SU-DHL-6 (cell line): ENCODE data around the gene OR5B21.

Experiments
- H2AFZ ChIP-seq: fragments of 200-600 bp; sonication (generic); 2 replicates; pipeline ENCODE4 v1.6.1; 2014; ENCODE audit warnings: low read depth, mild to moderate bottlenecking, moderate library complexity, mixed read lengths, antibody characterized with exemption, low read length; ENCODE audit not compliant: severe bottlenecking
- H3F3A ChIP-seq: fragments of 200-600 bp; shearing (Covaris generic); 2 replicates; pipeline ENCODE4 v1.6.0; 2016; ENCODE audit warnings: antibody characterized with exemption, mild to moderate bottlenecking; ENCODE audit not compliant: insufficient read depth
- H3K27ac ChIP-seq: fragments of 200-600 bp; sonication (generic); 2 replicates; pipeline ENCODE4 v1.5.1; 2016; ENCODE audit warnings: low read depth, mild to moderate bottlenecking, low read length, moderate library complexity, mixed read lengths
- H3K27me3 ChIP-seq: fragments of 200-600 bp; sonication (generic), shearing (Covaris generic); 2 replicates; pipeline ENCODE4 v1.6.0; 2014; ENCODE audit warnings: mild to moderate bottlenecking, low read length
- H3K36me3 ChIP-seq: fragments of 200-600 bp; sonication (generic); 2 replicates; pipeline ENCODE4 v1.6.1; 2014; ENCODE audit warnings: mild to moderate bottlenecking, low read length, mixed read lengths
- H3K4me2 ChIP-seq: fragments of 300-600, 200-600 bp; shearing (Covaris generic), sonication (generic); 2 replicates; pipeline ENCODE4 v1.6.0; 2014; ENCODE audit warnings: low read length, low read depth, mild to moderate bottlenecking; ENCODE audit not compliant: poor library complexity, severe bottlenecking
- H3K4me3 ChIP-seq: fragments of 200-600 bp; sonication (generic); 2 replicates; pipeline ENCODE4 v1.5.1; 2014; ENCODE audit warnings: antibody characterized with exemption, low read length, mild to moderate bottlenecking, mixed read lengths; ENCODE audit not compliant: insufficient read depth, poor library complexity, severe bottlenecking
- H3K79me2 ChIP-seq: fragments of 200-600 bp; sonication (generic); 2 replicates; pipeline ENCODE4 v1.6.1; 2014; ENCODE audit warnings: mild to moderate bottlenecking, low read length, moderate library complexity; ENCODE audit not compliant: insufficient read depth
- H3K9ac ChIP-seq: fragments of 200-600 bp; sonication (generic); 2 replicates; pipeline ENCODE4 v1.7.0; 2014; ENCODE audit warnings: mild to moderate bottlenecking, low read length
- H3K9me2 ChIP-seq: fragments of 200-600 bp; sonication (generic); replicated peaks from 2 replicates; pipeline ENCODE4 v1.6.1; 2014; ENCODE audit warnings: low read length; ENCODE audit not compliant: insufficient read depth
- H3K9me3 ChIP-seq: fragments of 200-600 bp; sonication (generic); 2 replicates; pipeline ENCODE4 v1.6.1; 2014; ENCODE audit warnings: low read length, mixed read lengths; ENCODE audit not compliant: insufficient read depth
- H4K20me1 ChIP-seq: fragments of 200-600 bp; sonication (generic); 2 replicates; pipeline ENCODE4 v1.6.1; 2014; ENCODE audit warnings: low read depth, mild to moderate bottlenecking, antibody characterized with exemption, low read length, moderate library complexity, mixed read lengths
- EZH2phosphoT487 ChIP-seq: fragments of 200-600 bp; sonication (generic), shearing (Covaris generic); conservative IDR thresholded peaks from 2 replicates; pipeline ENCODE4 v1.6.1; 2018; ENCODE audit warnings: mild to moderate bottlenecking, antibody characterized with exemption, low read length, moderate library complexity, mixed read lengths
- TF ChIP-seq, protein P1 (sequence below): fragments of 200-600 bp; sonication (generic); IDR thresholded peaks from one replicate; pipeline ENCODE4 v1.5.1; 2017; ENCODE audit warnings: antibody characterized with exemption, mild to moderate bottlenecking, low read length, moderate library complexity; ENCODE audit not compliant: insufficient read depth, poor library complexity, severe bottlenecking

OR5B21 gene

DNA sequence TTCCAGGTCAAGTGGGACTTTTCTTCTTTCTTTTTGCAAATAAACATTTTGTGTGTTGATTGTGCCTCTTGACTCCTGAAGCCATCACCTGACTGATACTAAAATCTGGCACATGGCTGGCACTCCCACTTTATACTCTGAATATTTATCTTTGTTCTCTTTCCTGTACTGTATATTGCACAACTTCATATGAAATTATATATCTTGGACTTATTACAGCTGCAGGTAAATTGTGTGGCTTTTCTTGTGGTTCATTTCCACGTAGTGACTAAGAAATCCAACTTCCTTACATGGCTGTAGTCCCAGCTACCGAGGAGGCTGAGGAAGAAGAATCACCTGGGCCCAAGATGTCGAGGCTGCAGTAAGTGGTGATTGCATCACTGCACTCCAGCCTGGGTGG lies 42.2 kb downstream of the OR5B21 start:
- Histone ChIP-seq H3K79me2 (no peaks in the 10 kb centered on the region), H3F3A (no peaks in the 10 kb centered on the region), H3K4me3 (no peak overlapping the region), H3K9ac (no peak overlapping the region), H3K27ac (no peak overlapping the region), H2AFZ (no peak overlapping the region), H3K4me2 (no peak overlapping the region), H3K9me2 (no peaks in the 10 kb centered on the region), H3K27me3 (no peaks in the 10 kb centered on the region), H4K20me1 (no peaks in the 10 kb centered on the region), H3K9me3 (no peaks in the 10 kb centered on the region), H3K36me3 (no peaks in the 10 kb centered on the region)
- TF ChIP-seq EZH2phosphoT487: no peak
- TF ChIP-seq, protein P1, sequence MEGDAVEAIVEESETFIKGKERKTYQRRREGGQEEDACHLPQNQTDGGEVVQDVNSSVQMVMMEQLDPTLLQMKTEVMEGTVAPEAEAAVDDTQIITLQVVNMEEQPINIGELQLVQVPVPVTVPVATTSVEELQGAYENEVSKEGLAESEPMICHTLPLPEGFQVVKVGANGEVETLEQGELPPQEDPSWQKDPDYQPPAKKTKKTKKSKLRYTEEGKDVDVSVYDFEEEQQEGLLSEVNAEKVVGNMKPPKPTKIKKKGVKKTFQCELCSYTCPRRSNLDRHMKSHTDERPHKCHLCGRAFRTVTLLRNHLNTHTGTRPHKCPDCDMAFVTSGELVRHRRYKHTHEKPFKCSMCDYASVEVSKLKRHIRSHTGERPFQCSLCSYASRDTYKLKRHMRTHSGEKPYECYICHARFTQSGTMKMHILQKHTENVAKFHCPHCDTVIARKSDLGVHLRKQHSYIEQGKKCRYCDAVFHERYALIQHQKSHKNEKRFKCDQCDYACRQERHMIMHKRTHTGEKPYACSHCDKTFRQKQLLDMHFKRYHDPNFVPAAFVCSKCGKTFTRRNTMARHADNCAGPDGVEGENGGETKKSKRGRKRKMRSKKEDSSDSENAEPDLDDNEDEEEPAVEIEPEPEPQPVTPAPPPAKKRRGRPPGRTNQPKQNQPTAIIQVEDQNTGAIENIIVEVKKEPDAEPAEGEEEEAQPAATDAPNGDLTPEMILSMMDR: no peak
